ENCODE results near the gene PSME3. TPM values are rescaled to one million over a fixed set of nuclear protein-coding genes. Genes with fewer than 3 reads are reported as not detected.
"Not testable (repeated sequence)": the region's sequence is repeated elsewhere in the genome, so short reads cannot be mapped to it uniquely, and the experiment has no call there.

PSME3 gene
- total RNA-seq, 1 experiment from 2014 or later, result 192 TPM

DNA sequence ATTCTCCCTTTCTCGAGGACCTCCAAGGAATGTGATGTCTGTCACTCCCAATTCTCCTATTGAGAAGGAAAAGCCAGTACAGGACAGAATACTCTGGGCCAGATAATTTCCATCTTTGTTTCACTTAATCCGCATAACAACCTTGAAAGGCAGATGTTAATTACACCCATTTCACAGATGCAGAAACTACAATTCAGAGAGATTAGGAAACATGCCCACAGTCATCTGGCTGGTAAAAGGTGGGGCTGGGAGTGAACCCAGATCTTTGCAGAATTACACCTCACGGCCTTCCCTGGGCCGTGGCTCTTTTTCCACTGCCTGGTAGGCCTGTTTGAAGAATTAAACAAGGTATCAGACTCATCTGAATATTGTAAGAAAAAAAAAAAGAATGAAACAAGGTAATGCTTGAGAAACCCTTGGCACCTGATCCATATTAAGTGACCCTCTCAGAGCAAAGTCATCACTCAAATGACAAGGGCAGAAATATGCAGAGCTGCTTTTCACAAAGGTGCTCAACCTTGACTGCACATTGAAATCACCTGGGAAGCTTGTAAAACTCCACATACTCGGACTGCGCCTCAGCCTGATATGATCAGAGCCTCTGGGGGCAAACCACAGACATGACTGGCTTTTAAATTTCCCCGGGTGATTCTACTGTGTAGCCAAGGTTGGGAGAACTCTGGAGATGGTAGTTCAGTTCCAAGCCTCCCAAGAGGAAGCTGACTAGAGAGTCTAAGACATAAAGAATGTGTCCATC is 50.8 kb downstream of the PSME3 start (continued):
- TF ChIP-seq ARID4B (CRISPR knock-in tag; IDR thresholded peaks at IDR 0.05; ENCODE audit: borderline replicate concordance) (no peak), USF2 (CRISPR knock-in tag; IDR thresholded peaks at IDR 0.05) (no peak), ETV6 (CRISPR knock-in tag; IDR thresholded peaks at IDR 0.05) (no peak)
- TF ChIP-seq, protein P1, sequence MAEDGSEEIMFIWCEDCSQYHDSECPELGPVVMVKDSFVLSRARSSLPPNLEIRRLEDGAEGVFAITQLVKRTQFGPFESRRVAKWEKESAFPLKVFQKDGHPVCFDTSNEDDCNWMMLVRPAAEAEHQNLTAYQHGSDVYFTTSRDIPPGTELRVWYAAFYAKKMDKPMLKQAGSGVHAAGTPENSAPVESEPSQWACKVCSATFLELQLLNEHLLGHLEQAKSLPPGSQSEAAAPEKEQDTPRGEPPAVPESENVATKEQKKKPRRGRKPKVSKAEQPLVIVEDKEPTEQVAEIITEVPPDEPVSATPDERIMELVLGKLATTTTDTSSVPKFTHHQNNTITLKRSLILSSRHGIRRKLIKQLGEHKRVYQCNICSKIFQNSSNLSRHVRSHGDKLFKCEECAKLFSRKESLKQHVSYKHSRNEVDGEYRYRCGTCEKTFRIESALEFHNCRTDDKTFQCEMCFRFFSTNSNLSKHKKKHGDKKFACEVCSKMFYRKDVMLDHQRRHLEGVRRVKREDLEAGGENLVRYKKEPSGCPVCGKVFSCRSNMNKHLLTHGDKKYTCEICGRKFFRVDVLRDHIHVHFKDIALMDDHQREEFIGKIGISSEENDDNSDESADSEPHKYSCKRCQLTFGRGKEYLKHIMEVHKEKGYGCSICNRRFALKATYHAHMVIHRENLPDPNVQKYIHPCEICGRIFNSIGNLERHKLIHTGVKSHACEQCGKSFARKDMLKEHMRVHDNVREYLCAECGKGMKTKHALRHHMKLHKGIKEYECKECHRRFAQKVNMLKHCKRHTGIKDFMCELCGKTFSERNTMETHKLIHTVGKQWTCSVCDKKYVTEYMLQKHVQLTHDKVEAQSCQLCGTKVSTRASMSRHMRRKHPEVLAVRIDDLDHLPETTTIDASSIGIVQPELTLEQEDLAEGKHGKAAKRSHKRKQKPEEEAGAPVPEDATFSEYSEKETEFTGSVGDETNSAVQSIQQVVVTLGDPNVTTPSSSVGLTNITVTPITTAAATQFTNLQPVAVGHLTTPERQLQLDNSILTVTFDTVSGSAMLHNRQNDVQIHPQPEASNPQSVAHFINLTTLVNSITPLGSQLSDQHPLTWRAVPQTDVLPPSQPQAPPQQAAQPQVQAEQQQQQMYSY (CRISPR knock-in tag; IDR thresholded peaks at IDR 0.05), result no peak

DNA sequence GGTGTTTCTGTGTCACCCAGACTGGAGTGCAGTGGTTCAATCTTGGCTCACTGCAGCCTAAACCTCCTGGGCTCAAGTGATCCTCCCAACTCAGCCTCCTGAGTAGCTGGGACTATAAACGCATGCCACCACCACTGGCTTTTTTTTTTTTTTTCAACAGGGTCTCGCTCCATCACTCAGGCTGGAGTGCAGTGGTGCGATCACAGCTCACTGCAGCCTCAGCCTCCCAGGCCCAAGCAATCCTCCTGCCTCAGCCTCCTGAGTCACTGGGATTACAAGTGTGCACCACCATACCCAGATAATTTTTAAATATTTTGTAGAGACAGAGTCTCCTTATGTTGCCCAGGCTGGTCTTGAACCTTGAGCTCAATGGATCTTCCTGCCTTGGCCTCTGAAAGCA is 52.6 kb downstream of the PSME3 start:
- CTCF ChIA-PET, result not testable (repeated sequence)

GRCh38 chr17:42886283-42887176 is 53.3 kb downstream of the PSME3 start:
- no peaks in the 10 kb centered on the region for H3K36me3 Mint-ChIP-seq
- DNase-seq (ENCODE audit: low spot score) (no peak), ATAC-seq (no peak)
- H3K9me3 Mint-ChIP-seq, result no peaks in the 10 kb centered on the region
- H3K27me3 Mint-ChIP-seq (ENCODE audit: low read depth), result no peaks in the 10 kb centered on the region
- ChIA-PET POLR2A (no interaction called here), CTCF (interaction anchor here (1.3 kb wide), 1 partner anchor 51 kb away, joined by 3 read pairs; no protein-coding TSS in a partner anchor)
- H3K27ac Mint-ChIP-seq, result no peak overlapping the region
- H3K4me1 Mint-ChIP-seq, result peaks cover 8% of the 10 kb centered on the region
- H3K4me3 Mint-ChIP-seq, result no peak overlapping the region
- TF ChIP-seq, protein P2, sequence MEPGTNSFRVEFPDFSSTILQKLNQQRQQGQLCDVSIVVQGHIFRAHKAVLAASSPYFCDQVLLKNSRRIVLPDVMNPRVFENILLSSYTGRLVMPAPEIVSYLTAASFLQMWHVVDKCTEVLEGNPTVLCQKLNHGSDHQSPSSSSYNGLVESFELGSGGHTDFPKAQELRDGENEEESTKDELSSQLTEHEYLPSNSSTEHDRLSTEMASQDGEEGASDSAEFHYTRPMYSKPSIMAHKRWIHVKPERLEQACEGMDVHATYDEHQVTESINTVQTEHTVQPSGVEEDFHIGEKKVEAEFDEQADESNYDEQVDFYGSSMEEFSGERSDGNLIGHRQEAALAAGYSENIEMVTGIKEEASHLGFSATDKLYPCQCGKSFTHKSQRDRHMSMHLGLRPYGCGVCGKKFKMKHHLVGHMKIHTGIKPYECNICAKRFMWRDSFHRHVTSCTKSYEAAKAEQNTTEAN (CRISPR knock-in tag; IDR thresholded peaks at IDR 0.05), result no peak
- TF ChIP-seq ARID4B (CRISPR knock-in tag; IDR thresholded peaks at IDR 0.05; ENCODE audit: borderline replicate concordance) (no peak), GRHL2 (CRISPR knock-in tag; IDR thresholded peaks at IDR 0.05; ENCODE audit: insufficient replicate concordance, severe bottlenecking) (no peak), E2F5 (CRISPR knock-in tag; IDR thresholded peaks at IDR 0.05) (no peak), ZNF671 (CRISPR knock-in tag; IDR thresholded peaks at IDR 0.05) (no peak), E2F1 (CRISPR knock-in tag; IDR thresholded peaks at IDR 0.05) (no peak), ATF1 (CRISPR knock-in tag; IDR thresholded peaks at IDR 0.05) (no peak)

More for the DNA sequence above, 52.6 kb downstream of the PSME3 start:
- not testable (repeated sequence) for H3K27me3 Mint-ChIP-seq (ENCODE audit: low read depth); ATAC-seq; H3K4me1 Mint-ChIP-seq; H3K36me3 Mint-ChIP-seq; DNase-seq (ENCODE audit: low spot score); H3K27ac Mint-ChIP-seq; H3K4me3 Mint-ChIP-seq; H3K9me3 Mint-ChIP-seq
- POLR2A ChIA-PET, result interaction anchor here (0.6 kb wide), 1 partner anchor 22 kb away, joined by 3 read pairs; no protein-coding TSS in a partner anchor

Measured in WTC11 (cell line).